ENCODE data around the gene KRT3.
"Not testable (repeated sequence)": the region's sequence is repeated elsewhere in the genome, so short reads cannot be mapped to it uniquely, and the experiment has no call there.

Gene KRT3

GRCh38 chr12:52777566-52777965 is 18.4 kb downstream of the KRT3 start:
- DNase-seq = no peak

GRCh38 chr12:52776913-52777395 is 19.0 kb downstream of the KRT3 start, which contains the start of gene KRT76:
Gene KRT76, minus strand, starts transcription at chr12:52777345. Its CDS starts 54 bp downstream, at chr12:52777291.
- DNase-seq = no peak

- DNase-seq = no peak
Observed at GRCh38 chr12:52776435-52776834, 19.5 kb downstream of the KRT3 start.

GRCh38 chr12:52774629-52775250 is 21.2 kb downstream of the KRT3 start:
- no peak for DNase-seq

GRCh38 chr12:52772772-52773171 is 23.1 kb downstream of the KRT3 start:
- no peak for DNase-seq

DNA sequence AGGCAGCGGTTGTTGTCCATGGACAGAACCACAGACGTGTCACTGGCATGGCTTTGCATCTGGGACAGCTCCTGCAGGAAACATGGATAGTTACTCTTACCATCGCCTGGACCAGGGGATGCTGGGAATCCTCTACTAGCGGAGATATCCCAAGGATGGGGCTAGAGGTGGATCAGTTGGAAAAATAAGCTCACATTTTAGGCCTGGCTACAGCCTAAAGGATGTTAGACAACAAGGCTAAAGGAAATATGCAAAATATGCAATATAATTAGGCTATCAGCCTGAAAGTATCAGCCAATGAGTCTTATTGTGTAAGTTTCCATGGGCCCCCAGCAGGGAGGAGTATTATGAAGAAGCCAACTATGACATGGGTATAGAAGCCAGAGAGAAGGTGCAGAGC is 23.7 kb downstream of the KRT3 start:
- DNase-seq = no peak

DNA sequence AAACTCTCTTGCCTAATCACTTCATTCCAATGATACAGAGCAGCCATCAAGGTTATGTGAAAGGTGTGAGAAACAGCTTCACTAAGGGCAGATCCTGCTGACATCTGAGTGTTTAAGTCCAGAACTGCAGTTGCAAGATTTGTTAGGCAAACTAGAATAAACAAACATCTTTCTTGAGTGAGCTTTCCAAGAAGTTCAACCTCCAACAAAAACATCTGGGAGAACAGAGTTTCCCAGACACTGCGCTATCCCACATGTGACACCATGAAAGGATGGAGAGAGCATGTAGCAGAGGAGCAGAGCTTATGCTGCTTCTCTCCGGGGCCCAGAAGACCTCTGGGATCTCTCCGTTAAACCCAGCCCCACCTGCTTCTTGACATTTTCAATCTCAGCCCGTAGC is 24.4 kb downstream of the KRT3 start:
- DNase-seq = no peak

- DNase-seq = no peak
Observed at GRCh38 chr12:52771088-52771487, 24.8 kb downstream of the KRT3 start.

GRCh38 chr12:52769946-52770345 is 26.0 kb downstream of the KRT3 start:
- DNase-seq = no peak

- DNase-seq = no peak
Observed at GRCh38 chr12:52769354-52769753, 26.6 kb downstream of the KRT3 start.

GRCh38 chr12:52768479-52769200 is 27.3 kb downstream of the KRT3 start:
- no peak for DNase-seq

DNA sequence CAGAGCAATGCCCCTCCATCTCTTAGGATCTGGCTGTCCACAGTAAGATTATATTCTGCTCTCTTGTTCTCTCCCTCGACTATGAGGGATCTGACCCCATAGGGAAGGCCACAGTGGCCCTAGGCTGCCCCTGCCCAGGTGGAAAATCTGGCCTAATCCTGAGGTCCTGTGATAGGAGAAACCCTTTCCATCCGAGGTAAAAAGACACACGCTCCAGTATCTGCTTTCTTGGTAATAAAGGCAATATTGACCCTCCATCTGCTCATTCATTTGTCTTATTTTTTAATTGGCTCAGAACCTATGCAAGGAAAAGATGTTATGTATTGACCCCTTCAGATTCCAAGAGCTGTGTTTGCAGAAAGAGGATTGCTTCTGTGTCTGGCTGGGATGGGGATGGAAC is 28.5 kb downstream of the KRT3 start:
- no peak for DNase-seq

GRCh38 chr12:52767020-52767379 is 28.9 kb downstream of the KRT3 start:
- DNase-seq = no peak

DNA sequence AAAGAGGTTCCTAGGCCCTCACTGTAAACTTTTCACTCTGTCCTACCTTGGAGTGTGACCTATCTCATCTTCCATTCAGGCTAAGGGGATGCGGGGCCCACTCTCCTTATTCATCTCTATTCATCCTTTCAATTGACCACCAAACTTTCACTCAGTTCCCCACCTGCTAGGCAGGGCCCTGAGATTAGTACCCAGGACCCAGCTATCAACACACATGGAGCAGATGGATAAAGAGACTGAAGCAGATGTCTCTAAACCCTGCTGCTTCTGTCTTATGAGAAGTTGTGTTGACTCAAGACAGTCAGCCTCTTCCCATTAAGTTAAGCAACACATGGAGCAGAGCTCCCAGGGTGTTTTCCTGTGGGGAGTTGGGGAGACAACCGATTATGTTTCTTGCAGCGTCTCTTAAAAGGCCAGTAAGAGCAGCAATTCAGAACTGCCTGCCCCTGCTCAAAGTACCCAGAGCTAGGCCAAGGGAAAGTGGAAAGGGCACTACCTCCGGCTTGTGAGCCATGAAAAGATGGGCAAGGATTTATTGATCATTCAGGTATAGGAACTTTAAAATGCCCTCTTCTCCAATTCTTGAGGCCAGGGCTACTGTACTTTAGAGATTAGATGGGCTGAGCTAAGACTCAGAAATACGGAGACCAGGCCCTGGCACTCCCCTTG is 29.4 kb downstream of the KRT3 start:
- DNase-seq = no peak

GRCh38 chr12:52765702-52766101 is 30.2 kb downstream of the KRT3 start:
- no peak for DNase-seq

GRCh38 chr12:52763991-52764390 is 31.9 kb downstream of the KRT3 start:
- no peak for DNase-seq

DNA sequence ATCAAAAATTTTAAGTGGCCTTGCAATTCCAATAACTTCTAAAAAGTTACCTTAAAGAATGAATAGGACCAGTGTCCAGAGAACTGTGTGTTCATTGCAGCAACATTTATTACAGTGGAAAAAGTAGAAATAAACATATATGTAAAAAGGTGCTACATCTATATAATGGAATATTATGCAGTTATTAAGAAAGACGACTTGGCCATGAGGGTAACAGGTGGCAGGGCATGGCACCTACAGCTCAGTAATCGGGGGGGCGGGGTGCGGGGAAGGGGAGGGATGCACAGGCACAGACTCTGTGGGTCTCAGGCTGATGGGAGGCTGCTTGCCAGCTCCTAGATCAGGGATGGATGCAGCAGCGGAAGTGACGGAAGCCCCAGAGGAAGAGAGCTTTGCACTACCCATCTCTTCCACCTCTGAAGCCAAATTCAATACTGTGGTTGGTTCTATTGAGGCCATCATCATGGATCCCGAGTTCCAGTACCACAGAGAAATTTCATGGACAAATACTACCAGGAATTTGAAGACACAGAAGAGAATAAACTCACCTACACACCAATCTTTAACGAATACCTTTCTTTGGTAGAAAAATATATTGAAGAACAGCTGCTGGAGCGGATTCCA is 32.8 kb downstream of the KRT3 start:
- no peak for DNase-seq

DNA sequence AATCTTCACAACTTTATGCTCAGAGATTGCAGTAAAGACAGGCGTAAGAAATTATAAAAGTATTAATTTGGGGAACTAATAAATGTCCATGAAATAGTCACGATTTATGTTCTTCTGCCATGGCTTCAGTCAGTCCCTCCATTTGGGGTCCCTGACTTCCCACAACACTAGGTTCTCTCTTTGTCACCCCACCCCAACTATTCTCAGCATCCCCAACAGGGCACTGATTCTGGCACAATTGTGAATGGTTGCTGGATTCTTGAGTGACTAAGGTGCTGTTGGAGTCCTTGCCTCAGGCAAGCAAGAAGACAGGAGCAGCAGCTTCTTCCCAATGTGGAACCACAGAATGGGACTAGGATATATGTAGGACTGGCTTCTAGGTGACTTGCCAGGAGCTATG is 34.1 kb downstream of the KRT3 start:
- no peak for DNase-seq

DNA sequence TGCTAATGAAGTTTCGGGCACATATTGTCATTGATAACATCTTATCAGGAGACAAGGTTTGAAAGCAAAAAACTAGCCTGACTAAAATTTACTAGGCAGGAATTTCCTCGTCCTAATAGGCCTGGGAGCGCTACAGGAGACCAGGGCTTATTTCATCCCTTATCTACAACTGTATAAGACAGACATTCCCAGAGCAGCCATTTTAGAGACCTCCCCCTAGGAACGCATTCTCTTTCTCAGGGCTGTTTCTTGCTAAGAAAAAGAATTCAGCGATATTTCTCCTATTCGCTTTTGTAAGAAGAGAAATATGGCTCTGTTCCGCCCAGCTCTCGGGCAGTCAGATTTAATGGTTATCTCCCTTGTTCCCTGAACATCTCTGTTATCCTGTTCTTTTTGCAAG is 34.7 kb downstream of the KRT3 start:
- not testable (repeated sequence) for DNase-seq

DNA sequence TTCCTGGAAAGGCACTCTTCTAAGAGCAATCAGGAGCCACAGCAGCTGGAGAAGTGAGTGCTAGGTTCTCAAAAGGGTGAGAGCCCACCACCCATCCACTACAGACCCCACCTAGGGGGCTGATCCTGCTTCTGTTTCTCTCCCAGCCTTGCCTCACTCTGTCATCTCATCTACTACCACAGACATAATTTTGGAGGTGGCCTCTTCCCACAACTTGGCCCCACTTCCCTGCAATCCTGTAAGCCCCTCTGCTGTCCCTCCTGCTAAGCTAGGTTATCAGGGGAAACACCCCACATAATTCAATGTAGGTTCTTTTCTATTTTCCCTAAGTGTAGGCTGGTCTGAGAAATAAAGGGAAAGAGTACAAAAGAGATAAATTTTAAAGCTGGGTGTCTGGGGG is 35.3 kb downstream of the KRT3 start:
- no peak for DNase-seq

- no peak for DNase-seq
Observed at GRCh38 chr12:52759695-52760094, 36.2 kb downstream of the KRT3 start.

DNA sequence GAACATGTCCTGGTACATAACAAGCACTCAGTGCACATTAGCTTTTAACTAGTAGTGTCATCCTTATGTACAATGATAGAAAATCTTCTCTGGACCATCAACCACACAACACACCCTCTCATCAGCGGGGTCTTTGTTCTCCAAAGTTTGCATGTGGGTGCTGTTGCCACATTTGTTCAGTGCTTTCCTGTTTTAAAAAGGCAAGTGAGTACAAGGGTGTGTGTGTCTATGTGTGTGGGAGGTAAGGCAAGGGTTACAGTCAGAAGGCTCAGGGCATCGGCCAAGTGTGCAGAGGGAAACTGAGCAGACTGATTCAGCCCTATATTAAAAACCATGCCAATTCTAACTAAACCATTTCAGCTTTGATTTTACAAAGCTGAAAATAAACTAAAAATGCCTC is 36.7 kb downstream of the KRT3 start:
- DNase-seq = no peak

GRCh38 chr12:52757449-52758176 is 38.3 kb downstream of the KRT3 start:
- no peak for DNase-seq

Measured in NCI-H526 (cell line).